Activated naive CD8-positive, alpha-beta T cell treated with anti-CD3 and anti-CD28 coated beads, Interleukin-2, amount 50 U/mL, for 24 hours (primary cell): ENCODE results near the gene USP44.

ENCODE experiments used
- ATAC-seq: fragments of 150-1000 bp; cut with Tn5 transposase; one replicate; pipeline ENCODE4 v1.10.0; 2021
- DNase-seq: peaks from one replicate; pipeline ENCODE4 v3.0.0; 2021
- H3K27ac Mint-ChIP-seq: one replicate; pipeline ENCODE4 v1.8.0; 2021; ENCODE audit warnings: mild to moderate bottlenecking, mixed read lengths
- H3K27me3 Mint-ChIP-seq: one replicate; pipeline ENCODE4 v1.8.0; 2021; ENCODE audit warnings: mixed read lengths
- H3K36me3 Mint-ChIP-seq: one replicate; pipeline ENCODE4 v1.8.0; 2021; ENCODE audit warnings: low read depth, mixed read lengths
- H3K4me1 Mint-ChIP-seq: one replicate; pipeline ENCODE4 v1.8.0; 2021; ENCODE audit warnings: mixed read lengths
- H3K4me3 Mint-ChIP-seq: one replicate; pipeline ENCODE4 v1.8.0; 2021; ENCODE audit warnings: mild to moderate bottlenecking, moderate library complexity, mixed read lengths
- H3K9me3 Mint-ChIP-seq: one replicate; pipeline ENCODE4 v1.8.0; 2021; ENCODE audit warnings: mixed read lengths

USP44 gene

GRCh38 chr12:95541436-95541835, 9.8 kb downstream of the USP44 start:
- Mint-ChIP-seq H3K9me3 (no peaks in the 10 kb centered on the region), H3K27me3 (no peaks in the 10 kb centered on the region)
- ATAC-seq = no peak

DNA sequence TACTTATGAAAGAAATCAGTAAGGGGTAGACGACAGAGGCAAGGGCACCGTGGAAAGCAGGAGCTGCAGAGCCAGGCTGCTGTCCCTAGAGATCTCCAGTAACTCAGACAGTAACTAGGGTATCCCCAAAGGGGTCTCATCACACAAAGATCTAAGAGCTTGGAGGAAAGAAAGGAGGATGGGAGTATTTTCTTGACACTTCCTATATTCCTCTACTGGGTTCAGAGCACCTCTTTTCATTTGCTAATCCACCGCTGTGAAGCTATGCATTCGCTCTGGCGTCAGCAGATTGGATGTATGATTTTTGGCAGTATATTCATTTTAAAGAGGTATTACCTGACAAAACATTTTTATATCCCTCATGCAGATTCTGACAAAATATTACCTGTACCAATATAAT, 12.6 kb downstream of the USP44 start:
- H3K4me1 Mint-ChIP-seq = peaks cover 3% of the 10 kb centered on the region
- no peaks in the 10 kb centered on the region for H3K27me3 Mint-ChIP-seq
- no peak overlapping the region for H3K4me3 Mint-ChIP-seq
- no peaks in the 10 kb centered on the region for H3K9me3 Mint-ChIP-seq
- H3K36me3 Mint-ChIP-seq = peaks cover 1% of the 10 kb centered on the region
- no peak overlapping the region for H3K27ac Mint-ChIP-seq
- ATAC-seq (no peak), DNase-seq (no peak)

More at GRCh38 chr12:95541436-95541835, 9.8 kb downstream of the USP44 start:
- no peak overlapping the region for H3K27ac Mint-ChIP-seq
- H3K4me3 Mint-ChIP-seq = no peak overlapping the region
- H3K4me1 Mint-ChIP-seq = peaks cover 16% of the 10 kb centered on the region
- DNase-seq = no peak
- no peaks in the 10 kb centered on the region for H3K36me3 Mint-ChIP-seq

DNA sequence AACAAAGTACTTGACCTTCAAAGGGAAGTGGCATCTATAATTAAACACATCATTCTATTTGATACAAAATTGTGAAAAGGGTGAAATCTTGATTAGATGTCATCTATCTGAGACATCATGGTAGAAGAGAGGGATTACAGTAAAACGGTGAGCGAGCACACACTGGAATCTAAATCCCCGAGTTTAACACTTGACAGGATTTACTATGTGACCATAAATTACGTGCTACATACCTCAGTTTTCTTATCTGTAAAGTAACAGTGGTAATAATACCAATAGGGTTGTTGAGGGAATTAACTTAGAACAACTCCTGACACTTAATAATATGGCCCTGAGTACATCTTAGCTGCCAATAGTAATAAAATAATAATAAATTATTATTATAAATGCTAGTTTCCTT, 13.3 kb downstream of the USP44 start:
- H3K27ac Mint-ChIP-seq = no peak overlapping the region
- no peak overlapping the region for H3K4me3 Mint-ChIP-seq
- H3K9me3 Mint-ChIP-seq = no peaks in the 10 kb centered on the region
- no peaks in the 10 kb centered on the region for H3K27me3 Mint-ChIP-seq
- H3K36me3 Mint-ChIP-seq = peaks cover 7% of the 10 kb centered on the region
- peaks cover 9% of the 10 kb centered on the region for H3K4me1 Mint-ChIP-seq
- DNase-seq (no peak), ATAC-seq (no peak)

- Mint-ChIP-seq H3K27ac (no peak overlapping the region), H3K27me3 (no peaks in the 10 kb centered on the region), H3K4me1 (peaks cover 18% of the 10 kb centered on the region), H3K36me3 (peaks cover 11% of the 10 kb centered on the region), H3K9me3 (no peaks in the 10 kb centered on the region), H3K4me3 (no peak overlapping the region)
- no peak for ATAC-seq
- no peak for DNase-seq
These were observed 17.3 kb downstream of the USP44 start for GRCh38 chr12:95533985-95534384.

DNA sequence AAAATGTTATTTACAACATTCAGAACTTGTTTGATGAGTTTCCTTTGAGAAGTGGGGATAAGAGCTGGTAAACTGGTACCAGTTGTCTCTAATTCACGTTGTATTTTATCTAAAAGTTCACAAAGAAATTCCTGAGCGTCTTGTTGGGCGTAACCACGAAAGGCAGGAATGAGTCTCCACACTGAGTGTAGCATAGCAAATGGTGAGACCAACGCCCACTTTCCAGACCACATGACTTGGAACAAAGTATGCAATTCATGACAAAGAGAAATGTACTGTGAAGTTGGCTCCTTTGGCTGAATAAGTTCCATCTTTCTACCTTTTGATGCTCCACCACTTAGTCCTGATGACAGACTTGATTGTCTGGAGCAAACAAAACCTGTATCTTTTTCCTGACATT, 18.4 kb downstream of the USP44 start:
- Mint-ChIP-seq H3K4me1 (peaks cover 18% of the 10 kb centered on the region), H3K9me3 (no peaks in the 10 kb centered on the region), H3K36me3 (peaks cover 11% of the 10 kb centered on the region), H3K27ac (no peak overlapping the region), H3K4me3 (no peak overlapping the region), H3K27me3 (no peaks in the 10 kb centered on the region)
- peak; percentile 84 for ATAC-seq
- DNase-seq = peak; percentile 13

- H3K27ac Mint-ChIP-seq = no peak overlapping the region
- no peak for DNase-seq
These were observed 21.5 kb downstream of the USP44 start for GRCh38 chr12:95529693-95530225.

DNA sequence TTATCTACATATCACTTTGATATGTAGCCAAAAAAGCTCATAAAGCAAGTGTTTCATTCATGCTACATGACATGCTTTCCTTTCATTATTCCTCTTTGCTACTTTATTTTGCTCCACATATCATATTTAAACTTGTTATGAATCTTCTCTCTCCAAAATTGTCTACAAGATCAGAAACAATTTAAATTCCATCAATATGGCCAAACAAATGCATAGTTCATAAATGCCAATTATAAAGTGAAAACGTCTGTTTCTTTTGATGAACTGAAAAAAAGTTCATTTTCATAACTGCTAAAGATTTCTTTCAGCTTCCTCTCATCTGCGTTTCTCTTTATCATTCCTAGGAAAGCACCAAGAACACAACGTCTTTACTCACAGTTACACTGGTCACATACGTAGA, 22.8 kb downstream of the USP44 start:
- H3K27me3 Mint-ChIP-seq = no peaks in the 10 kb centered on the region
- H3K4me3 Mint-ChIP-seq = no peak overlapping the region
- H3K9me3 Mint-ChIP-seq = no peaks in the 10 kb centered on the region
- ATAC-seq (no peak), DNase-seq (no peak)
- no peak overlapping the region for H3K27ac Mint-ChIP-seq
- peaks cover 13% of the 10 kb centered on the region for H3K4me1 Mint-ChIP-seq
- H3K36me3 Mint-ChIP-seq = peaks cover 8% of the 10 kb centered on the region

More at GRCh38 chr12:95529693-95530225, 21.5 kb downstream of the USP44 start:
- H3K36me3 Mint-ChIP-seq = peaks cover 11% of the 10 kb centered on the region
- no peak for ATAC-seq
- H3K4me1 Mint-ChIP-seq = peaks cover 18% of the 10 kb centered on the region
- no peaks in the 10 kb centered on the region for H3K9me3 Mint-ChIP-seq
- H3K4me3 Mint-ChIP-seq = no peak overlapping the region
- H3K27me3 Mint-ChIP-seq = no peaks in the 10 kb centered on the region

- Mint-ChIP-seq H3K27me3 (no peaks in the 10 kb centered on the region), H3K36me3 (peaks cover 12% of the 10 kb centered on the region), H3K4me1 (no peaks in the 10 kb centered on the region), H3K4me3 (no peak overlapping the region), H3K9me3 (no peaks in the 10 kb centered on the region), H3K27ac (no peak overlapping the region)
- DNase-seq (no peak), ATAC-seq (no peak)
These were observed 28.6 kb downstream of the USP44 start for GRCh38 chr12:95522692-95523091.

GRCh38 chr12:95520816-95521215, 30.5 kb downstream of the USP44 start:
- H3K4me1 Mint-ChIP-seq = no peaks in the 10 kb centered on the region
- no peak for DNase-seq
- H3K4me3 Mint-ChIP-seq = no peak overlapping the region
- H3K27ac Mint-ChIP-seq = no peak overlapping the region
- no peak for ATAC-seq
- no peaks in the 10 kb centered on the region for H3K27me3 Mint-ChIP-seq
- H3K36me3 Mint-ChIP-seq = peaks cover 16% of the 10 kb centered on the region
- no peaks in the 10 kb centered on the region for H3K9me3 Mint-ChIP-seq

GRCh38 chr12:95518944-95519343, 32.3 kb downstream of the USP44 start:
- Mint-ChIP-seq H3K9me3 (no peaks in the 10 kb centered on the region), H3K27ac (no peak overlapping the region), H3K4me3 (no peak overlapping the region), H3K36me3 (peaks cover 30% of the 10 kb centered on the region), H3K27me3 (no peaks in the 10 kb centered on the region), H3K4me1 (no peaks in the 10 kb centered on the region)
- ATAC-seq = no peak
- DNase-seq = no peak

- DNase-seq (no peak), ATAC-seq (no peak)
- Mint-ChIP-seq H3K9me3 (no peaks in the 10 kb centered on the region), H3K36me3 (peaks cover 43% of the 10 kb centered on the region), H3K4me3 (no peak overlapping the region), H3K27me3 (no peaks in the 10 kb centered on the region), H3K27ac (no peak overlapping the region), H3K4me1 (no peaks in the 10 kb centered on the region)
These were observed 34.0 kb downstream of the USP44 start for GRCh38 chr12:95517246-95517645.

GRCh38 chr12:95516757-95517156, 34.5 kb downstream of the USP44 start:
- DNase-seq = no peak
- no peaks in the 10 kb centered on the region for H3K27me3 Mint-ChIP-seq
- H3K27ac Mint-ChIP-seq = no peak overlapping the region
- H3K36me3 Mint-ChIP-seq = peaks cover 44% of the 10 kb centered on the region
- H3K4me3 Mint-ChIP-seq = no peak overlapping the region
- no peak for ATAC-seq
- no peaks in the 10 kb centered on the region for H3K9me3 Mint-ChIP-seq
- no peaks in the 10 kb centered on the region for H3K4me1 Mint-ChIP-seq

DNA sequence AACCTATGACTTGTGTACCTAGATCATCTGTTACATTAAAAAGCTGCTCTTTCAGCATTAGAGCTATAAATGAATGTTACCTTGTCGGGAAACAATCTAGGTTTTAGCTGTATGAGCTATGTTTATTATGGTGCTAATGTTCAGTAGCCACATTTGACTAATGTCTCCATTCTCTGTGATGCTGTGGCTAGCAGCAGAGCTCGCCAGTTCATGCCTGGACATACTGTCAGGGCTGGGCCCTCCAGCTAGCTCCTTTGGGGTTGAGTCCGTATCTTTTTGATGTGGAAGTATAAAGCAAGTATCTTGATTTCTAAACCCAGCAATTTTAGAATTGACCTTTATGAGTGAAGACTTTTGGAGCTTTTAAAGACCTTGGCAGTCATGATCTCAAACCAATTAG, 36.1 kb downstream of the USP44 start:
- no peak overlapping the region for H3K27ac Mint-ChIP-seq
- H3K4me1 Mint-ChIP-seq = no peaks in the 10 kb centered on the region
- DNase-seq = no peak
- no peak for ATAC-seq
- H3K9me3 Mint-ChIP-seq = no peaks in the 10 kb centered on the region
- no peaks in the 10 kb centered on the region for H3K27me3 Mint-ChIP-seq
- peaks cover 49% of the 10 kb centered on the region for H3K36me3 Mint-ChIP-seq
- H3K4me3 Mint-ChIP-seq = no peak overlapping the region

DNA sequence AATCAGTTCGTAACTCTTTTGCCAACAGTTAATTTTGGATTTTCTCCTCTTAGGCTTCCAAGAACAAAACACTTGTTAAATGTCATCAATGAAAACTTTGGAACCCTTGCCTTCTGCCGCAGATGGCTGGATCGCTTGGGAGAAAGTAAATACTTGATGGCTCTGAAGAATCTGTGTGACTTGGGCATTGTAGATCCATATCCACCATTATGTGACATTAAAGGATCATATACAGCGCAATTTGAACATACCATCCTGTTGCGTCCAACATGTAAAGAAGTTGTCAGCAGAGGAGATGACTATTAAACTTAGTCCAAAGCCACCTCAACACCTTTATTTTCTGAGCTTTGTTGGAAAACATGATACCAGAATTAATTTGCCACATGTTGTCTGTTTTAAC, 37.7 kb downstream of the USP44 start:
- no peak for ATAC-seq
- Mint-ChIP-seq H3K36me3 (peaks cover 53% of the 10 kb centered on the region), H3K4me3 (no peak overlapping the region)

DNA sequence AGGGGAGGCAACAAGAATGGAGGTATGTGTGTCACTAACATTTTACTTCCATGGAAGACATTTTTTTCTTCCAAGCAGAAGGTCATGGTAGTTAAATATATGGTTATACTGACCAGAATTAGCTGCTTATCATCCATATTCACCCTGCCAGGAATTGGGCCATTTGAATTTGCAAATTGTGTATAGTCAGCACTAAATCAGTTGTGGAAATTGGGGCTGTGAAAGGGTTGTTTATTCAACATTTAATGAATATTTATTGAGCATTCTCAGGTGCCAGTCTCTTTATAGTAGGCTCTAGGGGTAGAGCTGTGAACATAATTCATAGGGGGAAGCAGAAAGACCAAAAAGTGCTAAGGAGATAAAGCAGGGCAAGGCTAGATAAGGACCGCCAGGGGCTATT, 39.3 kb downstream of the USP44 start:
- Mint-ChIP-seq H3K9me3 (no peaks in the 10 kb centered on the region), H3K4me3 (no peak overlapping the region), H3K27ac (peak overlapping the region; percentile 18), H3K36me3 (peaks cover 65% of the 10 kb centered on the region), H3K27me3 (no peaks in the 10 kb centered on the region), H3K4me1 (peaks cover 3% of the 10 kb centered on the region)
- no peak for ATAC-seq
- DNase-seq = no peak

More for the DNA sequence above, 37.7 kb downstream of the USP44 start:
- H3K27me3 Mint-ChIP-seq = no peaks in the 10 kb centered on the region
- H3K4me1 Mint-ChIP-seq = peaks cover 1% of the 10 kb centered on the region
- H3K9me3 Mint-ChIP-seq = no peaks in the 10 kb centered on the region
- H3K27ac Mint-ChIP-seq = no peak overlapping the region
- DNase-seq = no peak

- Mint-ChIP-seq H3K9me3 (no peaks in the 10 kb centered on the region), H3K36me3 (peaks cover 64% of the 10 kb centered on the region), H3K27me3 (no peaks in the 10 kb centered on the region), H3K4me1 (peaks cover 3% of the 10 kb centered on the region), H3K4me3 (no peak overlapping the region), H3K27ac (no peak overlapping the region)
- ATAC-seq (no peak), DNase-seq (no peak)
These were observed 42.0 kb downstream of the USP44 start for GRCh38 chr12:95509300-95509699.
